ENCODE data around the gene P4HB.

P4HB gene

GRCh38 chr17:81810892-81811704 is 49.2 kb downstream of the P4HB start:
- DNase-seq (ENCODE audit: low read depth) = no peak

DNA sequence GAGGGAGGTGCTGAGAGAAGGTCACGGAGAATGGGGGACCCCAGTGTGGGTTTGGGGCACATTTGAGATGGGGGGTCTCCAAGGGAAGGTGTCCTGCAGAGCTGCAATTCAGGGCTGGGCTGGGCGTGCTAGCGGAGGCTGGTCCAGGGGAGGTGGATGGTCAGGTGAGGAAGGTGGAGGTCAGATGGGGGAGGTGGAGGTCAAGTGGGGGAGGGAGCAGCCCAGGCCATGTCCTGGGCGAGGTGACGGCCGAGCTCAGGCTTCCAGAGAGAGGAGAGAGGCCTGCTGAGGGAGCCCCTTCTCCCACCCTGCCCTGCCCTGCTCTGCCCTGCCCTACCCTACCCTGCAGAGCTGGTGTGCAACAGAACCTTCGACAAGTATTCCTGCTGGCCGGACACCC is 49.9 kb downstream of the P4HB start:
- no peak for DNase-seq (ENCODE audit: low read depth)

- no peak for DNase-seq (ENCODE audit: low read depth)
Measured at GRCh38 chr17:81809556-81809998, 50.8 kb downstream of the P4HB start.

- no peak for DNase-seq (ENCODE audit: low read depth)
Measured at GRCh38 chr17:81808778-81809555, 51.4 kb downstream of the P4HB start.

DNA sequence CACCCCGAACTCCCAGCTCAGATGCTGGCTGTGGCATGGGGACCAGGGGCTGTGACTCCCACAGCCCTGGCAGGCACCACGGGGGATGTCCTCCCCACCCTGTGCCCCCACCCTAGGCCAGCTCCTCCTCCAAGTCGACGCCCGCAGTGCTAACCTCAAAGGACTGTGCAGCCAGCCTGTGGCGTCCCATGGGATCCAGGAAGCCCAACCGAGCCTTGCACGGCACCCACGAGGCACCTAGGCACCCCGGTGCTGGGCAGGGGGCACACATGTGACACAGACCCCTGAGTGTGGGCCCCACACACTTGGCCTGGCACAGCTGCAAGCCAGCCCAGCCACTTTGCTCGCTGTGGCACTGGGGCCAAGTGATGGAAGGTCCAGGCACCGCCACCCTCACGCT is 52.5 kb downstream of the P4HB start:
- no peak for DNase-seq (ENCODE audit: low read depth)

GRCh38 chr17:81807210-81807719 is 53.1 kb downstream of the P4HB start:
- no peak for DNase-seq (ENCODE audit: low read depth)

DNA sequence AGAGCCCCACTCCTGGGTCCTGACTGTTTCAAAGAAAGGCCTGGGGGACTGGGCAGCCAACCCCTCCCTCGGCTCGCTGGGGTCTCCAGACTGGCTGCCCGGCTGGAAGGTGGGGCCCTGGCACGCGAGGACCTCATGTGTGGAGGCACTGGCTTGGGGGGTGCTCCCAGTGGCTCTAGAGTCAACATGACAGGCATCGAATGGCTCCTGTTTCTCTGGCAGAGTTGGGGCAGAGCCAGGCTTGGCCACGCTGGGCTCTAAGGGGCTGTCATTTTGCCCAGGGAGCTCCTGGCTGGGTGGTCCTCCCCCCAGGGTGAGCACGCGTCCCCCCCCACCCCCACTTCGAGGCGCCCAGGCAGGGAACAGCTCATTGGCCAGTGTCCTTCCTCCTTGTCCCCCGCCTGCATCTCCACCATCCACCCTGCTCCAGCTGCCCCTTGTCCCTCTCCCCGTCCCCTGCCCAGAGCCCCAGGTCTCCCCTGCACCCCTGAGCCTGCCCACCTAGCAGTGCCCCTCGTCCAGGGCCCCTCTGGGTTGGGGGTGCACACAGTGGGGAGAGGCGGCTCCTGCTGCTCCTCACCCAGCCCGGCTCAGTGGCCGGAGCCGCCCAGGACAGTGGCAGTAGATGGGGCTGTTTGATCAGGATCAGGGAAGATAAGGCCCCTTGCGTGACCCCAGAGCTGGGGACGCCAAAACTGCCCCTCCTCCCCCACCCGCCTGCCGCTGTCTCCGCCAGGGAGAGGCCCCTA is 53.7 kb downstream of the P4HB start:
- DNase-seq (ENCODE audit: low read depth) = no peak

GRCh38 chr17:81805707-81806460 is 54.5 kb downstream of the P4HB start:
- no peak for DNase-seq (ENCODE audit: low read depth)

DNA sequence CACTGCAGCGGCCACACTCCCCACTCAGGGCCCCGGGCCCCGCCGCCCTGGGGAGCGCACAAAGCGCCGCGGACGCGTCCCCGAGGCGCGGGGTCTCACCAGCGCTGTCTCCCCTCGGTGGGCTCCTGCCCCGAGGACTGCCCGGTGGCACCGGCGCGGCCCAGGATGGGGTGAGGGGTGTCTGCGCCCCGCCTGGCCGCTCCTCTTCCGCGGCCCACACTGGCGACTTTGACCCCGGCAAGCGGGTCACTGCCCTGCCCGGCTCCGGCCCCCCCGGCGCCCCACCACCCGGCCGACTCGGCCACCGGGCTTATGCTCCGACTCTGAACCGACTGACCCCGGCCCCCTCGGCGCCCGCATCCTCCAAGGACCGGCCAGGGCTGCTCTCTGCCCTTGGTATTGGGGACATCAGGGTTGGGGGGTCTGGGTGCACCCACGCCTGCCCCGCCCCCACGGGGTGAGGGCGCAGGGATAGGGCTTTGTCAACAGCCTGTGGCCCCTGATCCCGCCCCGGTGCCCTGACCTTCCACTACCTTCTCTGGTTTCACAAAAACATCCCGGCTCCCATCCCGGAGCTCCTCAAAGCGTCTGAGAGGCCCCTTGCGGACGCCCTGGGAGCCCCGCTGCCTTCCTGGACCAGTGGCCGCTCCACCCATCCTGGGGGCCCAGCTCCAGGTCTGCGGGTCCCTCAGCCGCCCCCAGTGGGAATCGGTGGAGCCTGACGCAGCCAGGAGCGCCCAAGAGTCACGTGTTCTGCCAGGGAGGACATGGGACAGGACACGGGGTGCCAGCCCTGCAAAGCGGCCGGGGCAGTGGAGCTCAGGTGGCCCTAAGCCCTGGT is 55.6 kb downstream of the P4HB start:
- no peak for DNase-seq (ENCODE audit: low read depth)

DNA sequence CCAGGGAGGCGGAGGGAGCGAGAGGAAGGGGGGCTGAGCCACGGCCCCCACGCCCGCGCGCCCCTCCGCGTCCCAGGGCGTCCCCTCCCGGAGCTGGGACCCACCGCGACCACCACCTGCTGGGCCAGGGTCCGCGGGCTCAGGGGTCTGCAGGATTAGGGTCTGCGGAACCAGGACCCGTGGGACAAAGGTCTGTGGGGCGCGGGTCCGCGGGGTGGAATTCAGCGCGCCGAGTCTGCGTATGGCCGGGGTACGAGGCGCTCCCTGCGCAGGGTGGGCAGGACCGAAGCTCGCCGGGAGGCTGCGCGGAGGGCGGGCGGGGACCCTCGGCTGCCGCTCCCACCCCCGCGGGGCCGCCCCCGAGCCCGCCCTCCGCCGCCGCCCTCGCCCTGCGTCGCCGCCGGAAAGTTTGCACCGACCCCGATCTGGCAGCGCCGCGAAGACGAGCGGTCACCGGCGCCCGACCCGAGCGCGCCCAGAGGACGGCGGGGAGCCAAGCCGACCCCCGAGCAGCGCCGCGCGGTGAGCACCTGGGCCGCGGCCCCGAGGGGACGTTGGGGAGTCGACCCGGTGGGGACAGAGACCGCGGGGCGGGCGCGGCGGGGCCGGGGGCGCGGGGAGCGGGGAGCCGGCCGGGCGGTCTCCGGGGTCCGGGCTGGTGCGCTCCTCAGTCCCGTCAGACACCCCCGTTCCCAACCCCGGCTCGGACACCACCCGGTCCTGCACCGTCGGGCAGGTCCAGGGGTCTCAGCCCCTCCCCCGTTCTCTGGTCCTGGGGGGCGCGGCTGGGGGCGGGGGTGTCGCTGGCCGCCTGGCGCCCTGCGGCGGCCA is 56.4 kb downstream of the P4HB start, which contains the start of gene GCGR:
Gene GCGR (plus strand): TSS at position 423 of the 831 bp plus-strand sequence. CDS start 4,869 bp downstream, outside the sequence.
- no peak for DNase-seq (ENCODE audit: low read depth)

- DNase-seq (ENCODE audit: low read depth) = no peak
Measured at GRCh38 chr17:81802856-81803643, 57.3 kb downstream of the P4HB start.

DNA sequence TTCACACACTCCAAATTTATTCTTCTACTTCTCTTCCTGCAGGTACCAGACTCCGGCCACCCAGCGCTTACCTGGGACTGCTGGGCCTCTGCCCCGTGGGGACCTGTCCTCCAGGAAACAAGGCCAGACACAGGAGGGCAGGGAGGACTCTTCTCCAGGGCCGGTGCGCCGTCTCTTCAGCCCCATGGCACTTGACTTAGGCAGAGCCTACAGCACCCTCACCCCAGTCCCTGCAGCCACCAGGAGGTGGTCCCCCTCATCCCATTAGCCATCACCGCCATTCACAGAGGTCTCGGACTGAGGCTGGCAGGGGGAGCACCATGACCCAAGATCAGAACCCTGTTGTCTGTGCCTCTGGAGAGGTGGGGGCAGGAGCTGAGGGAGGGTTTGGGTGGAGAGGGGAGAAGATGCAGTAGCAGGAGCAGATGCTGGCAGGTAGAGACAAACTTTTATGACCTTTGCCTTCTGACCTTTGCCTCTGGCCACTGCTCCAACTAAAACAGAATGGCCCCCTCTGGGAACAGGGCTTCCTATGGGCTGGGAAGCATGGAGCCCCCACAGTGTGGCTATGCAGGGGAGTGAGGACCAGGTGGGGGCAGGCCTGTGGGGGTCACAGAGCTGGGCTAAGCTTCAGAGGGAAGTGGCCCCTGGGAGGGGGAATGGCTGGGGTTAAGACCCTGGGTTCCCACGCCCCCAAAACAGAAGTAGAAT is 58.1 kb downstream of the P4HB start:
- DNase-seq (ENCODE audit: low read depth) = no peak

DNA sequence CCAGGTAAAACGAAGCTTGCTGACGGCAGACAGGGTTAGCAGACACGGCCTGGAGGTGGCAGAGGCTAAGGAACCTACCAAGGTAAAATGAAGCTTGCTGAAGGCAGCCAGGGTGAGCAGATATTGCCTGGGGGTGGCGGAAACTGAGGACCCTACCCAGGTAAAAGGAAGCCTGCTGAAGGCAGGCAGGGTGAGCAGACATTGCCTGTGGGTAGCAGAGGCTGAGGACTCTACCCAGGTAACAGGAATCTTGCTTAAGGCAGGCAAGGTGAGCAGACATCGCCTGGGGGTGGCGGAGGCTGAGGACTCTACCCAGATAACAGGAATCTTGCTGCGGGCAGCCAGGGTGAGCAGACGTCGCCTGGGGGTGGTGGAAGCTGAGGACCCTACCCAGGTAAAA is 59.0 kb downstream of the P4HB start:
- no peak for DNase-seq (ENCODE audit: low read depth)

DNA sequence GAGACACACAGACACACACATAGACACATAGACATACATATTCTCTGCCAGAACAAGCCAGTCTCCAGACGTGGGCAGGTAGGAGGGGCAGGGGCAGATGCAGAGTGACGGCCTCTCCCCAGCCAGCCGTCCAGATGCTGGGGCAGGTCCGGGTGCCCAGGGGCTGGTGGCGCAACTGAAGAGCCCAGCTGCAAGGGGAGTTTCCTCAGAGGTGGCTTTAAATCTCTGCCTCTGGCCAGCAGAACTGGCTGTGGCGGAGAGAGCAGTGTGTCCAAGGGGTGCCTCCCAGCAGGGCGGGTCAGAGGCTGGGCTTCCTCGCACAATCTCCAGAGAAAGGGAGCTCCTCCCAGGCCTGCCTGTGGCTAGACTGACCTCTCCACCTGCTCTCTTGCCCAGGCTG is 65.8 kb downstream of the P4HB start:
- no peak for DNase-seq (ENCODE audit: low read depth)

DNA sequence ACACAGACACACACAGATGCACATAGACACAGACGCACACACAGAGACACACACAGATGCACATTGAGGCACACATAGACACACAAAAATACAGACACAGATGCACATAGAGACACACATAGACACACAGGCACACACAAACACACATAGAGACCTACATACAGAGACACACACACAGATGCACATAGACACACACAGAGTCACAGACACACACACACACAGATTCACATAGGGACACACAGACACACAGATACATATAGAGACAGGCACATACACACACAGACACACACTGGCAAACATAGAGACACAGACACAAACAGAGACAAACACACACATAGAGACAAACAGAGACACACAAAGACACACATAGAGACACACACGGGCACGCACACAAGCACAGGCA is 66.3 kb downstream of the P4HB start:
- DNase-seq (ENCODE audit: low read depth) = no peak
